C4-2B (cell line): ENCODE data around the gene SCFD2.

Experiments
- H3K27ac ChIP-seq: fragments of 450-650 bp; 2 replicates; pipeline ENCODE4 v1.5.1; 2017
- ZFX ChIP-seq: fragments of 450-650 bp; IDR thresholded peaks from 2 replicates; pipeline ENCODE4 v1.6.1; 2017
- TF ChIP-seq, protein P1 (sequence below): fragments of 450-650 bp; conservative IDR thresholded peaks from 2 replicates; pipeline ENCODE4 v1.5.1; 2017; ENCODE audit warnings: mild to moderate bottlenecking

The SCFD2 gene

DNA sequence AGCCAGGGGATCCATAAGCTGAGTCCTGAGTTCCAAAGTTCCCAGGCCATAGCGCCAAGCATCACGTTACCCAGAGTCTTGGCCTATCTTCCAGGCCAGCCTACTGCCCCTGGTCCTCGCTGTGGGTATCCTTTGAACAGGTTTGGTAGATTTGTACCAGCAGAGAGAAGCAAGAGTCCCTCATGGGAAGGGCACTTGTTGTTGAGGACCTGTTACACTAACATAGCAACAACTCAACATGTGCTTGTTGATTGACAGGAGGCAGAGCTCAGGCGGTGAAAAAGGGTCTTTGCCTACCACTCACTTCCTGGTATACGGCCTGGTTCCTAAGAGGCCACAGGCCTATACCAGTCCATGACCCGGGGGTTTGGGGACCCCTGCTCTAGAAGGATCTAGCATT lies 365.3 kb downstream of the SCFD2 start:
- no peak overlapping the region for H3K27ac ChIP-seq
- no peak for TF ChIP-seq ZFX
- TF ChIP-seq, protein P1, sequence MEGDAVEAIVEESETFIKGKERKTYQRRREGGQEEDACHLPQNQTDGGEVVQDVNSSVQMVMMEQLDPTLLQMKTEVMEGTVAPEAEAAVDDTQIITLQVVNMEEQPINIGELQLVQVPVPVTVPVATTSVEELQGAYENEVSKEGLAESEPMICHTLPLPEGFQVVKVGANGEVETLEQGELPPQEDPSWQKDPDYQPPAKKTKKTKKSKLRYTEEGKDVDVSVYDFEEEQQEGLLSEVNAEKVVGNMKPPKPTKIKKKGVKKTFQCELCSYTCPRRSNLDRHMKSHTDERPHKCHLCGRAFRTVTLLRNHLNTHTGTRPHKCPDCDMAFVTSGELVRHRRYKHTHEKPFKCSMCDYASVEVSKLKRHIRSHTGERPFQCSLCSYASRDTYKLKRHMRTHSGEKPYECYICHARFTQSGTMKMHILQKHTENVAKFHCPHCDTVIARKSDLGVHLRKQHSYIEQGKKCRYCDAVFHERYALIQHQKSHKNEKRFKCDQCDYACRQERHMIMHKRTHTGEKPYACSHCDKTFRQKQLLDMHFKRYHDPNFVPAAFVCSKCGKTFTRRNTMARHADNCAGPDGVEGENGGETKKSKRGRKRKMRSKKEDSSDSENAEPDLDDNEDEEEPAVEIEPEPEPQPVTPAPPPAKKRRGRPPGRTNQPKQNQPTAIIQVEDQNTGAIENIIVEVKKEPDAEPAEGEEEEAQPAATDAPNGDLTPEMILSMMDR: no peak

DNA sequence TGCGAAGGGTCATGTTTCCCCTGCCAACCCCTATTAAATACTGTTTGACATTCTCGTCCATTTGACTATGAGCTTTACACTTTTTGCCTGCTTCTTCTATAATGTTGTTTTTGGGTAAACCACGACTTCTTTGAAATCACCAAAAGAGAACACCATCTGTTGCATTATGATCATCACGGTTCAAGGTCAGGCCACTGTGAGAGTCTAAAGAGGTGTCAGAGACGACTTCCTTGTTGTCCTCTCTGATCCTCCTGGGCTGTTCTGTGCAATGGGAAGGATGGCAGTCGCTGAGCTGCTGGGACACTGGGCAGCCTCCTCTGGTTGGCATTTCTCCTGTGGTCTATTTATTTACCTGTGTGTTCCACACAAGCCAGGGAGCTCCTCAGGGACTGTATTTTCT lies 366.2 kb downstream of the SCFD2 start:
- no peak overlapping the region for H3K27ac ChIP-seq
- TF ChIP-seq ZFX: no peak
- TF ChIP-seq, protein P1: no peak

DNA sequence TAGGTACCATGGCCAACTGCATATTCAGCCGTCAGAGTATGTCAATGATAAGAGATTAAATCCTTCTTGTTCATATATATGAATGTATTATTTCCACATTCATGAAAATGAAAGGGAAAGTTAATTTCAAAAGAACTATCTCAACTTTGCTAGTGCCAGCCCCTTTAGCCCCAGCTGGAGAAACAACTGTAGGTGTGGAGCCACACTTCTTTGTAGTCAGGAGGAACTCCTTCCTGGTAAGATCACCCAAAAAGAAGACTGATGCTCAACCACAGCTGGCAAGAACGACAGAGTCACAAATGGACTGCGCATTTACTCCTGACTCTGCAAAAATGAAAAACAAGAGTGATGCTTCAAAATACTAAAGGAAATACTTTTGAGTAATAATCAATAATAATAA lies 367.4 kb downstream of the SCFD2 start:
- H3K27ac ChIP-seq: no peak overlapping the region
- TF ChIP-seq, protein P1: no peak
- no peak for TF ChIP-seq ZFX

DNA sequence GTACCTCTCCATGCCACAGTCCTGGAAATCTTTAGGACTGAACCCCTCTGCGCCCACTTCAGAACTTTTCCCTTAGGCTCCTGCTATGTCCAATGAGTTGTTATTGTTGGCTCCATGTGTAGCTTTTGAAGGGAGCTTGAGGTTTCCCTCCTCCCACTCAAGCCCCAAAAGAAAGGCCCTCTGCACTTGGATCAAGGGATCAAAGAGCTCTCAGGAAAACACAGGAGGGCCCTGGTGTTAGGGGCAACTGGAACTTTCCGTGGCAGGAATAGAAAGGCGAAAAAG lies 368.8 kb downstream of the SCFD2 start:
- H3K27ac ChIP-seq: no peak overlapping the region
- TF ChIP-seq ZFX: no peak
- TF ChIP-seq, protein P1: no peak

DNA sequence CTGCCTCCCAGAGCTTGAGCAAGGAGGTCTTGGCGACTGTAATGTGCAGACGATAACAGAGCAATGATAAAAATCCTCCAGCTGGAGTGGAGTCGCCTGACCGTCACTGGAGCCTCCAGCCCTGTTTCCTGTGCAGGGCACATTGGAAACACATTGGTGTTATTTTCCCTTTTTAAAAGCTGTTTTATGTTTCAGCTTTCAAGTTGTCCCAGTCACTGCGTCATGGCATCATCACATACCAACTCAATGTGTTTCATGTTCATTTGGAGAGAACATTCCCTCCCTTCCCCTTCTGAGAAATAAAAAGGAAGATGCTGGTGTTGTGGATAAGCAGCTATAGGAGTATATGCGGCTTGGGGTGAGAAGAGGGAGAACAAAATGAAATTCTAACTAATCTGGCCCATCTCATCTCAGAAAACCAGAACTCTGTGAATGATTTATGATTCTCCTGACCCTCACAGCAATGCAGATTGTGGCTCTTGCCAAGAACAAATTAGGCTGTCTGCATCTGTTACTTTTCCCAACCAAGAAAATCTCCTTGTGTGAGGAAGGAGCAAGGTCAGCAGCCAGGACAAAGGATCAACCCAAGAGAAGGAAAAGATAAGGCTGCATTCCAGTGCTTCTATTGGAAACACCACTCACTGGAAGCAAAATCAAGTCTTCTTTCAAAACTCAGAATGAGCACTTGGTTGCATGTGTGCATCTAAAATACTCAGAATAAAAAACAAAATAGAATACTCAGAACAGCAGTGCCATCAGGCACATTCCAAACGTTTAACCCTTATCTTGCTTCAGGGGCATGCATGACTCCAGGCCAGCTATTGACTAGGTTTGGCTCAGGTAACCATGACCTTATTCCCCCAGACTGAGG lies 369.4 kb downstream of the SCFD2 start:
- TF ChIP-seq, protein P1: no peak
- TF ChIP-seq ZFX: no peak
- H3K27ac ChIP-seq: no peak overlapping the region

DNA sequence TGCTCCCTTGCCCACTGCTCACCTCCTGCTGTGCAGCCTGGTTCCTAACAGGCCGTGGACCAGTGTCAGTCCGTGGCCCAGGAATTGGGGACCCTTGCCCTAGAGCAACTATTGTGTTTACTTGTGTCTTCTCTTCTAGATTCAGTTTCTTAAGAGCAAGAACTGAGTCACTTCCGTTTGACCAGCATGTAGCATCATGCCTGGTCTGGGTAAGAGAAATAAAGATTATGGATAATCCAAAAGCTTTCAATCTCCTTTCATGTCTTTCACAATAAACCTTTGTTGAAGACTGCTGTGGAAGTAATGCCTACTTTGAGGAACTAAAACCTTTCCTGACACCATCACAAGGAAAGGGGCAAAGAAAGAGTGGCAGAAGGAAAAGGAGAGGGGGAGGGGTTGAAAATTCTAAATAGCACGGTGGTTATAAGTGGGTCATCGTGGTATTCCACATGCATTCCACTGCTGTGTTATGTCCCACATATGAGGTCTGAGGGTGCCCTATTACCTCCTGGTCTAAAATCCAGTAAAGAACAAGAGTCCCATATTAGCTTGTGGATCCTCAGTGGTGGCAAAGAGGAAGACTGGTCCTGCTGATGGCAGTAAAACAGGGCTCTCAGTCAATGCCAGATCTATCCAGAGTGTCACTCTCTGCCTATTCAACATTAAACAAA lies 370.4 kb downstream of the SCFD2 start:
- H3K27ac ChIP-seq: no peak overlapping the region
- TF ChIP-seq, protein P1: no peak
- TF ChIP-seq ZFX: no peak

DNA sequence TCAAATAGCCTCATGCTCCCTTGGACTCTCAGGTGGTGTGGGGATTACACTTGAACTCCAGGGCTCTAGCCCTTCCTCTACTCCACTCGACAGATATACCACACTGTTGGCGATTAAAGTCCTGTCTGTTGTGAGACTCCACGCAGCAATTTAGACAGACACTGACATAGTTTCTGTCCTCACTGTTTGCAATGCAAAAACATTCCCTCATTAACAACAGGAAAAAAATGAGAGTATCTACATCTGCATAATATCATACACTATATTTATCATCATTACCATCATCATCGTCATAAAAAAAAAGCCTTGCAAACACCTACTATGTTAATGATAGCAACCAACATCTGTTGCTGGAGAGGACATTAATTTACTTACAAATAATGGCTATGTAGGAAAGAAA lies 371.3 kb downstream of the SCFD2 start:
- TF ChIP-seq ZFX: no peak
- TF ChIP-seq, protein P1: no peak
- H3K27ac ChIP-seq: no peak overlapping the region
